ENCODE measurements around the gene XRN1.

- TF ChIP-seq EZH2 (IDR thresholded peaks at IDR 0.05), result no peak
- TF ChIP-seq POLR2AphosphoS5 (IDR thresholded peaks at IDR 0.05; ENCODE audit: borderline replicate concordance, low read depth, low read length), result no peak
Observed at GRCh38 chr3:142270407-142270806, 177.4 kb downstream of the XRN1 start.
